HEK293T (cell line): ENCODE data around the gene INPP1.

Experiments used
- ARNT ChIP-seq: fragments of 450-650 bp; IDR thresholded peaks from 2 replicates; pipeline ENCODE4 v1.6.1; 2017; ENCODE audit warnings: mild to moderate bottlenecking
- BHLHE40 ChIP-seq: fragments of 450-650 bp; IDR thresholded peaks from 2 replicates; pipeline ENCODE4 v1.6.1; 2016; ENCODE audit warnings: mild to moderate bottlenecking, moderate library complexity, borderline replicate concordance
- CTBP1 ChIP-seq: fragments of 450-650 bp; IDR thresholded peaks from 2 replicates; pipeline ENCODE4 v1.6.1; 2016; ENCODE audit warnings: borderline replicate concordance
- FOXA1 ChIP-seq: fragments of 450-650 bp; IDR thresholded peaks from 2 replicates; pipeline ENCODE4 v1.6.1; 2016; ENCODE audit warnings: mild to moderate bottlenecking
- FOXK2 ChIP-seq: fragments of 450-650 bp; IDR thresholded peaks from 2 replicates; pipeline ENCODE4 v1.6.1; 2016; ENCODE audit warnings: mild to moderate bottlenecking
- HDGF ChIP-seq: fragments of 450-650 bp; IDR thresholded peaks from 2 replicates; pipeline ENCODE4 v1.6.1; 2017; ENCODE audit warnings: antibody characterized with exemption, borderline replicate concordance
- SP1 ChIP-seq: fragments of 450-650 bp; IDR thresholded peaks from 2 replicates; pipeline ENCODE4 v1.6.1; 2017
- SUZ12 ChIP-seq: fragments of 450-650 bp; IDR thresholded peaks from 2 replicates; pipeline ENCODE4 v1.6.1; 2016; ENCODE audit warnings: mild to moderate bottlenecking
- TARDBP ChIP-seq: fragments of 450-650 bp; IDR thresholded peaks from 2 replicates; pipeline ENCODE4 v1.6.1; 2016
- TF ChIP-seq, protein P1 (sequence below): fragments of 450-650 bp; IDR thresholded peaks from 2 replicates; pipeline ENCODE4 v1.6.1; 2016

DNA sequence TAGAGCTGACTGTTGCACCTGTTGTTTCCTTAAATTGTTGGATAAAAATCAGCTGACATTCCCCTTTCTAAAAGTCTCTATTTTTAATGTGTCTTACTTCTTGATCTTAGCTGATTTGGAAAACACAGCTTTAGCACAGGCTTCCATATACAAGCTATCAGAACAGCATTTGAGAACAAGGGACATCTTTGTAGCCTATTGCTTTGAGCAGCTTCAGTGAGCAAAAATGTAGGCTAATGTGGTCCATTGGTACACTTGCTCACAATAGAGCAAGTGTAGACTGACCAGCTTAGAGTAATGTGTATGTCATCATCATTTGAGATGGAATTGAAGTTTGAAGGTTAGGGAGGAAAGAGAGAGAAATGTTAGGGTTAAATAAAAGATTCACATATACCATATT is 7.0 kb downstream of the INPP1 start:
- TF ChIP-seq TARDBP (no peak), BHLHE40 (no peak), SP1 (no peak), FOXK2 (no peak), CTBP1 (no peak), SUZ12 (no peak), FOXA1 (no peak), ARNT (no peak), HDGF (no peak)
- TF ChIP-seq, protein P1, sequence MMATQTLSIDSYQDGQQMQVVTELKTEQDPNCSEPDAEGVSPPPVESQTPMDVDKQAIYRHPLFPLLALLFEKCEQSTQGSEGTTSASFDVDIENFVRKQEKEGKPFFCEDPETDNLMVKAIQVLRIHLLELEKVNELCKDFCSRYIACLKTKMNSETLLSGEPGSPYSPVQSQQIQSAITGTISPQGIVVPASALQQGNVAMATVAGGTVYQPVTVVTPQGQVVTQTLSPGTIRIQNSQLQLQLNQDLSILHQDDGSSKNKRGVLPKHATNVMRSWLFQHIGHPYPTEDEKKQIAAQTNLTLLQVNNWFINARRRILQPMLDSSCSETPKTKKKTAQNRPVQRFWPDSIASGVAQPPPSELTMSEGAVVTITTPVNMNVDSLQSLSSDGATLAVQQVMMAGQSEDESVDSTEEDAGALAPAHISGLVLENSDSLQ = no peak
